Measurements from ENCODE around the gene MCRIP2. TPM values are rescaled to one million over a fixed set of nuclear protein-coding genes. Genes with fewer than 3 reads are reported as not detected.

The MCRIP2 gene
- total RNA-seq, 1 donor from 2014 or later, result 181 TPM

- H3K36me3 ChIP-seq, result peaks cover 55% of the 10 kb centered on the region
- no peak for DNase-seq
- no peaks in the 10 kb centered on the region for H3K27me3 ChIP-seq (ENCODE audit: low read depth)
- intact Hi-C loops (cut with micrococcal nuclease), result no loop called here
- no peaks in the 10 kb centered on the region for H3K9me3 ChIP-seq (replicated peaks)
- H3K4me3 ChIP-seq, result peak overlapping the region; percentile 100
- H3K4me1 ChIP-seq, result peaks cover 32% of the 10 kb centered on the region
- TF ChIP-seq CTCF (IDR thresholded peaks at IDR 0.05; ENCODE audit: borderline replicate concordance), result no peak
- no peak overlapping the region for H3K27ac ChIP-seq (replicated peaks)
Measured at GRCh38 chr16:669666-670065, 28.0 kb downstream of the MCRIP2 start.

- intact Hi-C loops (cut with micrococcal nuclease), result no loop called here
Measured at GRCh38 chr16:670485-671352, 29.1 kb downstream of the MCRIP2 start.

GRCh38 chr16:671353-672131, 29.9 kb downstream of the MCRIP2 start:
- DNase-seq, result no peak
- Histone ChIP-seq H3K36me3 (peaks cover 55% of the 10 kb centered on the region), H3K27me3 (ENCODE audit: low read depth) (peaks cover 2% of the 10 kb centered on the region), H3K4me3 (no peak overlapping the region), H3K9me3 (replicated peaks) (no peaks in the 10 kb centered on the region), H3K4me1 (peaks cover 50% of the 10 kb centered on the region), H3K27ac (replicated peaks) (no peak overlapping the region)
- intact Hi-C loops (cut with micrococcal nuclease), result no loop called here
- no peak for TF ChIP-seq CTCF (IDR thresholded peaks at IDR 0.05; ENCODE audit: borderline replicate concordance)

More at GRCh38 chr16:670485-671352, 29.1 kb downstream of the MCRIP2 start:
- DNase-seq, result no peak
- Histone ChIP-seq H3K36me3 (peaks cover 55% of the 10 kb centered on the region), H3K4me1 (peaks cover 42% of the 10 kb centered on the region), H3K27me3 (ENCODE audit: low read depth) (no peaks in the 10 kb centered on the region), H3K4me3 (no peak overlapping the region), H3K9me3 (replicated peaks) (no peaks in the 10 kb centered on the region), H3K27ac (replicated peaks) (no peak overlapping the region)
- TF ChIP-seq CTCF (IDR thresholded peaks at IDR 0.05; ENCODE audit: borderline replicate concordance), result no peak

GRCh38 chr16:672371-672770, 30.7 kb downstream of the MCRIP2 start:
- intact Hi-C loops (cut with micrococcal nuclease), result no loop called here
- Histone ChIP-seq H3K27ac (replicated peaks) (no peak overlapping the region), H3K4me1 (peaks cover 45% of the 10 kb centered on the region), H3K4me3 (no peak overlapping the region), H3K9me3 (replicated peaks) (no peaks in the 10 kb centered on the region), H3K36me3 (peaks cover 55% of the 10 kb centered on the region), H3K27me3 (ENCODE audit: low read depth) (peaks cover 11% of the 10 kb centered on the region)
- TF ChIP-seq CTCF (IDR thresholded peaks at IDR 0.05; ENCODE audit: borderline replicate concordance), result no peak
- no peak for DNase-seq

- Histone ChIP-seq H3K27me3 (ENCODE audit: low read depth) (peaks cover 15% of the 10 kb centered on the region), H3K4me1 (peaks cover 40% of the 10 kb centered on the region), H3K36me3 (peaks cover 55% of the 10 kb centered on the region), H3K4me3 (no peak overlapping the region), H3K27ac (replicated peaks) (no peak overlapping the region), H3K9me3 (replicated peaks) (no peaks in the 10 kb centered on the region)
- no peak for DNase-seq
- TF ChIP-seq CTCF (IDR thresholded peaks at IDR 0.05; ENCODE audit: borderline replicate concordance), result no peak
- intact Hi-C loops (cut with micrococcal nuclease), result no loop called here
Measured at GRCh38 chr16:672851-673250, 31.2 kb downstream of the MCRIP2 start.

Data from left ventricle myocardium inferior (tissue), 1 donor.